Mesenchymal stem cell (in vitro differentiated cells and primary cell): Measurements from ENCODE around the gene SLC12A7.

ENCODE experiments used
- DNase-seq: peaks from one replicate; pipeline ENCODE4 v3.0.0-alpha.2; 2013
- H2AFZ ChIP-seq: one replicate; pipeline ENCODE4 v1.6.1; 2013; ENCODE audit warnings: low read depth, mild to moderate bottlenecking, control low read depth, inconsistent platforms, low read length, moderate library complexity
- H2AK5ac ChIP-seq: 2 replicates; pipeline ENCODE4 v1.6.1; 2013; ENCODE audit warnings: low read length, moderate library complexity, mild to moderate bottlenecking, inconsistent platforms; ENCODE audit not compliant: severe bottlenecking
- H2BK120ac ChIP-seq: one replicate; pipeline ENCODE4 v1.6.1; 2013; ENCODE audit warnings: low read depth, mild to moderate bottlenecking, inconsistent platforms, low read length, moderate library complexity
- H2BK12ac ChIP-seq, 2 experiments: one replicate each; pipeline ENCODE4 v1.6.1; 2013; ENCODE audit warnings: inconsistent platforms in 2 of 2, low read length in 2 of 2, mild to moderate bottlenecking in 2 of 2, moderate library complexity in 2 of 2, control low read depth in 1 of 2
- H2BK15ac ChIP-seq: one replicate; pipeline ENCODE4 v1.6.1; 2013; ENCODE audit warnings: mild to moderate bottlenecking, low read depth, inconsistent platforms; ENCODE audit not compliant: poor library complexity, severe bottlenecking
- H2BK5ac ChIP-seq: 2 replicates; pipeline ENCODE4 v1.6.1; 2013; ENCODE audit warnings: low read depth, mild to moderate bottlenecking, low read length, control low read depth, inconsistent platforms; ENCODE audit not compliant: poor library complexity, severe bottlenecking
- H3K14ac ChIP-seq, 2 experiments: one replicate each; pipeline ENCODE4 v1.6.1; 2013; ENCODE audit warnings: inconsistent platforms in 2 of 2, low read length in 2 of 2, control low read depth in 1 of 2, mild to moderate bottlenecking in 1 of 2, moderate library complexity in 1 of 2
- H3K18ac ChIP-seq, 2 experiments: one replicate each; pipeline ENCODE4 v1.6.1; 2013; ENCODE audit warnings: inconsistent platforms in 2 of 2, low read length in 2 of 2, control low read depth in 1 of 2, low read depth in 1 of 2, mild to moderate bottlenecking in 1 of 2
- H3K23ac ChIP-seq, 2 experiments: one replicate each; pipeline ENCODE4 v1.6.1; 2013; ENCODE audit warnings: inconsistent platforms in 2 of 2, low read length in 2 of 2, mild to moderate bottlenecking in 2 of 2, moderate library complexity in 2 of 2, control low read depth in 1 of 2
- H3K27ac ChIP-seq: 2 replicates; pipeline ENCODE4 v1.5.1; 2013; ENCODE audit warnings: mild to moderate bottlenecking, moderate library complexity, low read length, control low read depth, inconsistent platforms; ENCODE audit not compliant: poor library complexity, severe bottlenecking
- H3K27me3 ChIP-seq, 2 experiments: 2 replicates each; pipeline versions ENCODE4 v1.6.1 to v1.7.0; 2013; ENCODE audit warnings: low read length in 2 of 2, mild to moderate bottlenecking in 2 of 2, moderate library complexity in 2 of 2, control low read depth in 1 of 2, inconsistent platforms in 1 of 2; ENCODE audit not compliant: control insufficient read depth in 1 of 2, insufficient read depth in 1 of 2
- H3K36me3 ChIP-seq, 2 experiments: 2 replicates each; pipeline versions ENCODE4 v1.6.1 to v1.7.0; 2013; ENCODE audit warnings: low read length in 2 of 2, control low read depth in 1 of 2, inconsistent platforms in 1 of 2, low read depth in 1 of 2, mild to moderate bottlenecking in 1 of 2; ENCODE audit not compliant: insufficient read depth in 2 of 2, control insufficient read depth in 1 of 2
- H3K4ac ChIP-seq, 2 experiments: one replicate each; pipeline ENCODE4 v1.6.1; 2013; ENCODE audit warnings: inconsistent platforms in 2 of 2, low read length in 2 of 2, mild to moderate bottlenecking in 2 of 2, moderate library complexity in 2 of 2, control low read depth in 1 of 2, low read depth in 1 of 2
- H3K4me1 ChIP-seq: 2 replicates; pipeline ENCODE4 v1.6.1; 2013; ENCODE audit warnings: low read depth, low read length, control low read depth; ENCODE audit not compliant: control insufficient read depth, insufficient read depth
- H3K4me2 ChIP-seq: 2 replicates; pipeline ENCODE4 v1.6.1; 2013; ENCODE audit warnings: low read length, mild to moderate bottlenecking, inconsistent platforms; ENCODE audit not compliant: poor library complexity, severe bottlenecking
- H3K4me3 ChIP-seq, 2 experiments: 2 replicates each; pipeline versions ENCODE4 v1.5.1 to v1.7.0; 2013; ENCODE audit warnings: low read length in 2 of 2, mild to moderate bottlenecking in 2 of 2, control low read depth in 1 of 2, low read depth in 1 of 2; ENCODE audit not compliant: insufficient read depth in 1 of 2
- H3K79me1 ChIP-seq: replicated peaks from 2 replicates; pipeline ENCODE4 v1.6.1; 2013; ENCODE audit warnings: mild to moderate bottlenecking, control low read depth, low read length, inconsistent platforms; ENCODE audit not compliant: poor library complexity, severe bottlenecking
- H3K9ac ChIP-seq: 2 replicates; pipeline ENCODE4 v1.7.0; 2013; ENCODE audit warnings: mild to moderate bottlenecking, low read length, moderate library complexity
- H3K9me3 ChIP-seq: 2 replicates; pipeline ENCODE4 v1.7.0; 2013; ENCODE audit warnings: mild to moderate bottlenecking, low read length; ENCODE audit not compliant: control insufficient read depth
- H4K8ac ChIP-seq: one replicate; pipeline ENCODE4 v1.6.1; 2013; ENCODE audit warnings: inconsistent platforms, mild to moderate bottlenecking, low read length, moderate library complexity
- H4K91ac ChIP-seq: one replicate; pipeline ENCODE4 v1.6.1; 2013; ENCODE audit warnings: mild to moderate bottlenecking, low read length, inconsistent platforms
- WGBS: methylation state at CpG from one replicate; pipeline ENCODE4 v1.1.7; 2013; ENCODE audit warnings: mixed read lengths; 5-methylcytosine and 5-hydroxymethylcytosine counted together

The SLC12A7 gene

DNA sequence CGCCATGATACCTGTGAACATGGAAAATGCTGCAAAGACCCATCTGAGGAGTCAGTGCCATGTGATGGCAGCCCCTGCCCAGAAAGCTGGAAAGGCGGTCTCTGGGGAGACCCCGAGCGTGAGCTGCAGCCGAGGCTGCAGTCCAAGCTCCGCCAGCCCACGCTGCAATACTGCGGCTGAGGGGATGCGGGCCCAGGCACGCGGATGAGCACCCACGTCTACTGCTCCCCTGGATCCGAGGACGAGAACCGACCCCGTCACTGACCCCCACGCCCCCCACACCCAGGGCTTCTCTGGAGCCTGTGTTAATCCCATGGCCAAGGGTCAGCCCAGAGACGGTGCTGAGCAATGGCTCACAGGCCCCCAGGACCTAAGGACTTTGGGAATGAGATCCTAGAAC, 32.4 kb downstream of the SLC12A7 start:
- no peak overlapping the region for H3K4ac ChIP-seq
- no peak for DNase-seq
- no peak overlapping the region for H2AK5ac ChIP-seq
- H3K18ac ChIP-seq = no peak overlapping the region
- peaks cover 3% of the 10 kb centered on the region for H3K4me1 ChIP-seq
- H3K36me3 ChIP-seq = peaks cover 12 to 16% of the 10 kb centered on the region in 2 experiments
- H3K14ac ChIP-seq = no peak overlapping the region
- H2BK120ac ChIP-seq = no peak overlapping the region
- H3K27ac ChIP-seq = no peak overlapping the region
- no peak overlapping the region for H4K8ac ChIP-seq
- H3K9ac ChIP-seq = no peak overlapping the region
- no peaks in the 10 kb centered on the region for H3K9me3 ChIP-seq
- WGBS = 95% methylated on average over 18 of the region's 18 CpGs
- H3K27me3 ChIP-seq = no peaks in the 10 kb centered on the region
- H3K4me3 ChIP-seq = no peak overlapping the region
- no peak overlapping the region for H2AFZ ChIP-seq
- H3K4me2 ChIP-seq = no peak overlapping the region
- H4K91ac ChIP-seq = no peak overlapping the region
- no peak overlapping the region for H2BK5ac ChIP-seq
- no peaks in the 10 kb centered on the region for H3K79me1 ChIP-seq
- H2BK15ac ChIP-seq = no peak overlapping the region
- H2BK12ac ChIP-seq = no peak overlapping the region
- H3K23ac ChIP-seq = no peak overlapping the region

DNA sequence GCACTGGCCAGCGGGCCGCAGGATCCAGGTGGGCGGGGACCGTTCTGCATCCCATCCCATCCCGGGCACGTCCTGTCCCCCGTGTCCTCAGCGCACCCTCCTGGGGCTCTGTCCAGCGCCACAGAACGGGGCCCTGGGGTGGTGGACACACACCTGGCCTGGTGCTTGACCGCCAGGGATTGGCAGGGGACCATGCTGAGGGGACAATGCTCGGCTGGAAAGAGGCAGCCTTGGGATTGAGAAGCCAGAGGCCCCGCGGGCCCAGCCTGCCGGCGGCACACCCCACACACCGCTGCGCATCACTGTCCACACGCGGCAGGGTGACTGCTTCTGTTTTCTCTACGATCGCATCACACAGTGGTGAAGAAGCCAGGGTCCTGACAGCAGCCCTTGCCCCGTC, 33.0 kb downstream of the SLC12A7 start:
- Histone ChIP-seq H3K23ac (no peak overlapping the region), H3K27me3 (no peaks in the 10 kb centered on the region), H3K9ac (no peak overlapping the region), H4K8ac (no peak overlapping the region), H3K14ac (no peak overlapping the region), H3K4me3 (no peak overlapping the region), H4K91ac (no peak overlapping the region), H2BK5ac (no peak overlapping the region), H2BK12ac (no peak overlapping the region), H2AFZ (no peak overlapping the region), H3K36me3 (peaks cover 12 to 16% of the 10 kb centered on the region in 2 experiments), H3K4me2 (no peak overlapping the region), H2AK5ac (no peak overlapping the region), H3K18ac (no peak overlapping the region), H3K4me1 (peaks cover 3% of the 10 kb centered on the region), H3K27ac (no peak overlapping the region), H2BK120ac (no peak overlapping the region), H3K9me3 (no peaks in the 10 kb centered on the region), H3K79me1 (no peaks in the 10 kb centered on the region), H3K4ac (no peak overlapping the region), H2BK15ac (no peak overlapping the region)
- DNase-seq = no peak
- 98% methylated on average over 19 of the region's 23 CpGs for WGBS

DNA sequence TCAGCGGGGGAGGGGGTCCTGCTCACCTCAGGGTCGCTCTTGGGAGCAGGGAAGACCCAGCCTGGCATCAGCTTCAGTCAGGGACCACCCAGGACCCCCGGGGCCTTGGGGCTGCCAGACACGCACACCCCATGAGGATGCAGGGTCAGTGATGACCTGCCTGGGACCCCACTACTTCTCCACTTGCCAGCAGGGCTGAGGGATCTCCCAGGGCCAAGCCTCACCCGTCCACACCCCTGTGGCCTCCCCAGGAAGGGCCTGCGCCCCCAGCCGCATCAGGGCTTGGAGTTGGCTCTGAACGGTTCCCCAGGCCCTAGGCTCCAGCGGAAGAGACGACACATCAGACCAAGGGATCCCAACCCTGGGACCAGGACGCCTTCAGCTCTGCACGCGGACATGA, 33.7 kb downstream of the SLC12A7 start:
- 95% methylated on average over 13 of the region's 13 CpGs for WGBS
- Histone ChIP-seq H3K9me3 (no peaks in the 10 kb centered on the region), H3K14ac (no peak overlapping the region), H2BK5ac (no peak overlapping the region), H2AK5ac (no peak overlapping the region), H2BK120ac (no peak overlapping the region), H3K4me2 (no peak overlapping the region), H3K4ac (no peak overlapping the region), H3K4me3 (no peak overlapping the region), H3K27me3 (no peaks in the 10 kb centered on the region), H2BK15ac (no peak overlapping the region), H3K9ac (no peak overlapping the region), H3K4me1 (peaks cover 5% of the 10 kb centered on the region), H2AFZ (no peak overlapping the region), H4K91ac (no peak overlapping the region), H3K36me3 (peaks cover 14 to 16% of the 10 kb centered on the region in 2 experiments), H2BK12ac (no peak overlapping the region), H3K18ac (no peak overlapping the region), H3K23ac (no peak overlapping the region), H3K79me1 (no peaks in the 10 kb centered on the region), H3K27ac (no peak overlapping the region), H4K8ac (no peak overlapping the region)
- no peak for DNase-seq

DNA sequence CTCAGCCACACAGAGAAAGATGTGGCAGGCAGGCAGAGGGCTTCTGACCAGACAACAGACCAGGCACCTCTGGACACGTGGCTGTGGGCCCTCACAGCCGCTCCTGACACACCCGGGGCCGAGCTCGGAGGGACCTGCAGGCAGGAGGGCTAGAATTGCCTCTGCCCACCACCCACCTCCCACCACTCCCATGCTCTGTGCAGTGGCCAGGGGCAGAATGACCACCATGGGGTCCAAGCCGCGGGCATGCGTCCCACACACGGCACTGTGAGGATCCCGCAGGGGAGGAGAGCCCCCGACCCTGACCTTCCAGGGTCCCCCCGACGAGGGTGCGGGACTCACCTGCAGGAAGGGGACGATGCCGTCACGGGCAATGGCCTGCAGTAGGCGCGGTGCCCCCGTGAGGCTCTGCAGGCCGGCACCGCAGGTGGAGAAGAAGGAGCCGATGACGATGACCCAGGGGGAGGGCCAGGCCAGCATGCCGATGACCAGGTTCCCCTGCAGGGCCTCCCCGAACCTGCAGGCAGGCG, 34.3 kb downstream of the SLC12A7 start:
- no peak overlapping the region for H3K27ac ChIP-seq
- no peak overlapping the region for H3K14ac ChIP-seq
- H2AK5ac ChIP-seq = no peak overlapping the region
- H3K9me3 ChIP-seq = no peaks in the 10 kb centered on the region
- no peak overlapping the region for H4K91ac ChIP-seq
- H2BK120ac ChIP-seq = no peak overlapping the region
- H3K27me3 ChIP-seq = no peaks in the 10 kb centered on the region
- no peak overlapping the region for H3K18ac ChIP-seq
- no peak overlapping the region for H3K4ac ChIP-seq
- no peak overlapping the region for H2BK15ac ChIP-seq
- no peak overlapping the region for H3K9ac ChIP-seq
- no peak overlapping the region for H2AFZ ChIP-seq
- no peak overlapping the region for H4K8ac ChIP-seq
- H3K79me1 ChIP-seq = no peaks in the 10 kb centered on the region
- no peak overlapping the region for H2BK12ac ChIP-seq
- no peak overlapping the region for H3K4me3 ChIP-seq
- 95% methylated on average over 27 of the region's 27 CpGs for WGBS
- DNase-seq = no peak
- peaks cover 5% of the 10 kb centered on the region for H3K4me1 ChIP-seq
- no peak overlapping the region for H2BK5ac ChIP-seq
- no peak overlapping the region for H3K4me2 ChIP-seq
- no peak overlapping the region for H3K23ac ChIP-seq
- peaks cover 13 to 16% of the 10 kb centered on the region in 2 experiments for H3K36me3 ChIP-seq
